GM12878 (cell line): ENCODE measurements around the gene HIRIP3. TPM values are rescaled to one million over a fixed set of nuclear protein-coding genes. Genes with fewer than 3 reads are reported as not detected.

Experiments
- CBFB ChIP-seq: IDR thresholded peaks from 2 replicates; pipeline ENCODE4 v1.6.1; 2016; ENCODE audit warnings: antibody characterized with exemption, low read depth
- CBX5 ChIP-seq: sonication (generic); IDR thresholded peaks from 2 replicates; pipeline ENCODE4 v1.6.1; 2016; ENCODE audit warnings: low read depth, moderate library complexity, mild to moderate bottlenecking, inconsistent platforms
- CEBPB ChIP-seq, 2 experiments: fragments of 150-350 bp in 1 of 2; IDR thresholded peaks; 2 replicates each; pipeline ENCODE4 v1.6.1; 2012 to 2014; ENCODE audit warnings: low read depth in 2 of 2, low read length in 2 of 2, borderline replicate concordance in 1 of 2, inconsistent platforms in 1 of 2
- CHD1 ChIP-seq: IDR thresholded peaks from 2 replicates; pipeline ENCODE4 v1.6.1; 2012; ENCODE audit warnings: low read depth, low read length, improper control_type of control experiment
- CHD4 ChIP-seq: fragments of 200-600 bp; sonication (generic); IDR thresholded peaks from 2 replicates; pipeline ENCODE4 v1.6.1; 2016; ENCODE audit warnings: mild to moderate bottlenecking
- CREB1 ChIP-seq: IDR thresholded peaks from 2 replicates; pipeline ENCODE4 v1.6.1; 2012; ENCODE audit warnings: low read depth, mild to moderate bottlenecking, inconsistent platforms
- ESRRA ChIP-seq: IDR thresholded peaks from 2 replicates; pipeline ENCODE4 v1.6.1; 2012; ENCODE audit warnings: mild to moderate bottlenecking, low read length, improper control_type of control experiment
- FOXK2 ChIP-seq: fragments of 450-650 bp; IDR thresholded peaks from 2 replicates; pipeline ENCODE4 v1.6.1; 2017; ENCODE audit warnings: mild to moderate bottlenecking, moderate library complexity
- HCFC1 ChIP-seq: fragments of 150-350 bp; IDR thresholded peaks from 2 replicates; pipeline ENCODE4 v1.6.1; 2014; ENCODE audit warnings: low read length
- HDAC6 ChIP-seq: fragments of 200-600 bp; sonication (generic); IDR thresholded peaks from one replicate; pipeline ENCODE4 v1.8.0; 2017; ENCODE audit warnings: antibody characterized with exemption; ENCODE audit not compliant: unreplicated experiment
- KAT2A ChIP-seq: conservative IDR thresholded peaks from 2 replicates; pipeline ENCODE4 v1.6.1; 2011; ENCODE audit warnings: low read depth, low read length; ENCODE audit not compliant: control insufficient read depth
- KDM1A ChIP-seq: fragments of 200-600 bp; sonication (generic); IDR thresholded peaks from 2 replicates; pipeline ENCODE4 v1.6.1; 2016; ENCODE audit warnings: borderline replicate concordance
- LARP7 ChIP-seq: fragments of 450-650 bp; IDR thresholded peaks from 2 replicates; pipeline ENCODE4 v1.6.1; 2017; ENCODE audit warnings: mild to moderate bottlenecking
- MTA3 ChIP-seq: IDR thresholded peaks from 2 replicates; pipeline ENCODE4 v1.6.1; 2012; ENCODE audit warnings: low read length, inconsistent platforms, borderline replicate concordance
- MYB ChIP-seq: fragments of 150-350 bp; IDR thresholded peaks from 2 replicates; pipeline ENCODE4 v1.6.1; 2014; ENCODE audit warnings: mild to moderate bottlenecking, low read depth, low read length, borderline replicate concordance
- PAX5 ChIP-seq: IDR thresholded peaks from 2 replicates; pipeline ENCODE4 v1.6.1; 2011; ENCODE audit warnings: low read depth, low read length, borderline replicate concordance
- POLR2A ChIP-seq: IDR thresholded peaks from 2 replicates; pipeline ENCODE4 v1.6.1; 2011; ENCODE audit warnings: low read depth, mild to moderate bottlenecking, low read length
- POLR2AphosphoS2 ChIP-seq: IDR thresholded peaks from 2 replicates; pipeline ENCODE4 v1.6.1; 2011; ENCODE audit warnings: low read depth, mild to moderate bottlenecking, low read length, improper control_type of control experiment, moderate library complexity
- POU2F2 ChIP-seq: IDR thresholded peaks from 3 replicates; pipeline ENCODE4 v1.6.1; 2011; ENCODE audit warnings: low read depth, mild to moderate bottlenecking, low read length, borderline replicate concordance
- RBBP5 ChIP-seq: fragments of 200-600 bp; sonication (generic); conservative IDR thresholded peaks from 2 replicates; pipeline ENCODE4 v1.6.1; 2016
- SIX5 ChIP-seq: IDR thresholded peaks from 2 replicates; pipeline ENCODE4 v1.6.1; 2011; ENCODE audit warnings: mild to moderate bottlenecking, low read depth, low read length, moderate library complexity; ENCODE audit not compliant: severe bottlenecking
- SRF ChIP-seq, 2 experiments: IDR thresholded peaks; 2 replicates each; pipeline ENCODE4 v1.6.1; 2011; ENCODE audit warnings: low read depth in 2 of 2, low read length in 2 of 2, mild to moderate bottlenecking in 1 of 2, moderate library complexity in 1 of 2
- YY1 ChIP-seq: IDR thresholded peaks from 2 replicates; pipeline ENCODE4 v1.6.1; 2011; ENCODE audit warnings: low read depth, mild to moderate bottlenecking, low read length
- ZNF207 ChIP-seq: fragments of 450-650 bp; IDR thresholded peaks from 2 replicates; pipeline ENCODE4 v1.6.1; 2014; ENCODE audit warnings: antibody characterized with exemption, mild to moderate bottlenecking, borderline replicate concordance
- ZNF24 ChIP-seq: fragments of 450-650 bp; IDR thresholded peaks from 2 replicates; pipeline ENCODE4 v1.6.1; 2017; ENCODE audit warnings: antibody characterized with exemption, mild to moderate bottlenecking
- ZNF274 ChIP-seq: IDR thresholded peaks from one replicate; pipeline ENCODE4 v1.8.0; 2011; ENCODE audit not compliant: insufficient read length, insufficient read depth
- ZNF384 ChIP-seq: IDR thresholded peaks from 2 replicates; pipeline ENCODE4 v1.6.1; 2012; ENCODE audit warnings: low read depth, mild to moderate bottlenecking, low read length, improper control_type of control experiment, borderline replicate concordance
- polyA plus RNA-seq, 11 experiments: library from polyadenylated mRNA; depleted of rRNA in 4 of 11; unstranded in 6 of 11; stranded (reverse) in 5 of 11; fragments of >200 nt; fragmentation: Nextera tagmentation in 4 of 11; fragmentation: Illumina TruSeq in 1 of 11; extraction: Ambion mirVana in 4 of 11; extraction: Trizol in 1 of 11; gene quantifications; 1 replicate in 1 of 11; 2 replicates in 10 of 11; pipeline versions ENCODE4 v1.2.1 to v1.2.3, GENCODE V29; 2011 to 2016; ENCODE audit warnings: inconsistent platforms in 2 of 11, missing spikeins in 2 of 11, low read depth in 1 of 11
- total RNA-seq, 4 experiments: library from RNA; depleted of rRNA in 3 of 4; stranded (reverse); fragments of >200 nt in 3 of 4; fragmentation: Illumina TruSeq in 1 of 4; extraction: Trizol in 1 of 4; gene quantifications; 2 replicates each; pipeline versions ENCODE4 v1.2.1 to v1.2.3, GENCODE V29; 2013 to 2021
- TF ChIP-seq, protein P1 (sequence below): IDR thresholded peaks from 2 replicates; pipeline ENCODE4 v1.6.1; 2011; ENCODE audit warnings: low read depth, mild to moderate bottlenecking, low read length, moderate library complexity, borderline replicate concordance; ENCODE audit errors: extremely low read depth
- TF ChIP-seq, protein P2 (sequence below): fragments of 450-650 bp; IDR thresholded peaks from 2 replicates; pipeline ENCODE4 v1.6.1; 2017; ENCODE audit warnings: borderline replicate concordance
- TF ChIP-seq, protein P3 (sequence below): IDR thresholded peaks from 2 replicates; pipeline ENCODE4 v1.6.1; 2011; ENCODE audit warnings: borderline replicate concordance, low read depth, mild to moderate bottlenecking, moderate library complexity, mixed read lengths, low read length; ENCODE audit not compliant: insufficient read depth; ENCODE audit errors: extremely low read length
- TF ChIP-seq, protein P4 (sequence below): IDR thresholded peaks from 2 replicates; pipeline ENCODE4 v1.6.1; 2012; ENCODE audit warnings: low read depth, low read length, improper control_type of control experiment
- TF ChIP-seq, protein P5 (sequence below): IDR thresholded peaks from 2 replicates; pipeline ENCODE4 v1.6.1; 2012; ENCODE audit warnings: low read depth, low read length, improper control_type of control experiment

The HIRIP3 gene
- total and polyA plus RNA-seq, 10 of the 15 experiments (the other 5 are each of a cell fraction or from before 2014, with no cell fraction given), result 4.1 to 43.5 (median 23.9) TPM

DNA sequence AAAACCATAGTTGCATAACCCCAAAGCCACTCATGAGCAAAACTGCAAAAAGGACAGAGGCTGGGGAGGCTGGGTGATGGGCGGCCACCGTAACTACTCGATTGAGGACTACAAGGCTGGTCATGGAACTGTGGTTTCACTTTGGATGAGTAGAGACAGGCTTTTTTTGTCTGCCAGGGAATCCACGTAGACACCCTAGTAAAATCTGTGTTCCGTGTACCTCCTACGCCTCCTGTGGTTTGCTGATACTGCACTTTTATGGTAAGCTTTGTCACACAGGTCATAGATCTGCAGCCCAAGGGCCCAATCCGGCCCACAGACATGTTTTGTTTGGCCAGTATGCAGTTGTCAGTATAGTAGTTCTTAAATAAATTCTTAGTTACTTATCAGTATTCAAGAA is 37.9 kb upstream of the HIRIP3 start (continued):
- TF ChIP-seq, protein P1, sequence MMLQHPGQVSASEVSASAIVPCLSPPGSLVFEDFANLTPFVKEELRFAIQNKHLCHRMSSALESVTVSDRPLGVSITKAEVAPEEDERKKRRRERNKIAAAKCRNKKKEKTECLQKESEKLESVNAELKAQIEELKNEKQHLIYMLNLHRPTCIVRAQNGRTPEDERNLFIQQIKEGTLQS, result no peak
- TF ChIP-seq RBBP5 (no peak), POLR2AphosphoS2 (no peak), ZNF274 (no peak), ZNF384 (no peak), MTA3 (no peak), CHD4 (no peak), MYB (no peak), CHD1 (no peak), HCFC1 (no peak), FOXK2 (no peak), CREB1 (peak; percentile 24; the same call in 1 of the 2 replicates), ZNF24 (no peak), ZNF207 (no peak), HDAC6 (no peak), CBFB (0 out of 2 replicates have a peak, but pooled peaks have one; percentile 46), CEBPB (IDR thresholded peaks at IDR 0.05; ENCODE audit: borderline replicate concordance in 1 of 2, low read depth in 2 of 2, low read length in 2 of 2) (no peak), ESRRA (no peak), KDM1A (no peak), SRF (IDR thresholded peaks at IDR 0.05; ENCODE audit: low read depth in 2 of 2, low read length in 2 of 2) (peak in 1 of 2 experiments; percentile 65; a peak in 2 of 4 replicates), CBX5 (no peak), KAT2A (no peak), YY1 (no peak), PAX5 (peak; percentile 45; the same call in 1 of the 2 replicates), POU2F2 (no peak), LARP7 (no peak), SIX5 (no peak), POLR2A (no peak)
- TF ChIP-seq, protein P2, sequence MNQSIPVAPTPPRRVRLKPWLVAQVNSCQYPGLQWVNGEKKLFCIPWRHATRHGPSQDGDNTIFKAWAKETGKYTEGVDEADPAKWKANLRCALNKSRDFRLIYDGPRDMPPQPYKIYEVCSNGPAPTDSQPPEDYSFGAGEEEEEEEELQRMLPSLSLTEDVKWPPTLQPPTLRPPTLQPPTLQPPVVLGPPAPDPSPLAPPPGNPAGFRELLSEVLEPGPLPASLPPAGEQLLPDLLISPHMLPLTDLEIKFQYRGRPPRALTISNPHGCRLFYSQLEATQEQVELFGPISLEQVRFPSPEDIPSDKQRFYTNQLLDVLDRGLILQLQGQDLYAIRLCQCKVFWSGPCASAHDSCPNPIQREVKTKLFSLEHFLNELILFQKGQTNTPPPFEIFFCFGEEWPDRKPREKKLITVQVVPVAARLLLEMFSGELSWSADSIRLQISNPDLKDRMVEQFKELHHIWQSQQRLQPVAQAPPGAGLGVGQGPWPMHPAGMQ, result no peak
- TF ChIP-seq, protein P3, sequence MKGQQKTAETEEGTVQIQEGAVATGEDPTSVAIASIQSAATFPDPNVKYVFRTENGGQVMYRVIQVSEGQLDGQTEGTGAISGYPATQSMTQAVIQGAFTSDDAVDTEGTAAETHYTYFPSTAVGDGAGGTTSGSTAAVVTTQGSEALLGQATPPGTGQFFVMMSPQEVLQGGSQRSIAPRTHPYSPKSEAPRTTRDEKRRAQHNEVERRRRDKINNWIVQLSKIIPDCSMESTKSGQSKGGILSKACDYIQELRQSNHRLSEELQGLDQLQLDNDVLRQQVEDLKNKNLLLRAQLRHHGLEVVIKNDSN, result no peak
- TF ChIP-seq, protein P4, sequence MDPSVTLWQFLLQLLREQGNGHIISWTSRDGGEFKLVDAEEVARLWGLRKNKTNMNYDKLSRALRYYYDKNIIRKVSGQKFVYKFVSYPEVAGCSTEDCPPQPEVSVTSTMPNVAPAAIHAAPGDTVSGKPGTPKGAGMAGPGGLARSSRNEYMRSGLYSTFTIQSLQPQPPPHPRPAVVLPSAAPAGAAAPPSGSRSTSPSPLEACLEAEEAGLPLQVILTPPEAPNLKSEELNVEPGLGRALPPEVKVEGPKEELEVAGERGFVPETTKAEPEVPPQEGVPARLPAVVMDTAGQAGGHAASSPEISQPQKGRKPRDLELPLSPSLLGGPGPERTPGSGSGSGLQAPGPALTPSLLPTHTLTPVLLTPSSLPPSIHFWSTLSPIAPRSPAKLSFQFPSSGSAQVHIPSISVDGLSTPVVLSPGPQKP, result no peak
- TF ChIP-seq, protein P5, sequence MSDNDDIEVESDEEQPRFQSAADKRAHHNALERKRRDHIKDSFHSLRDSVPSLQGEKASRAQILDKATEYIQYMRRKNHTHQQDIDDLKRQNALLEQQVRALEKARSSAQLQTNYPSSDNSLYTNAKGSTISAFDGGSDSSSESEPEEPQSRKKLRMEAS, result no peak
